CD4-positive, alpha-beta T cell (primary cell): ENCODE measurements around the gene TH. TPM values are rescaled to one million over a fixed set of nuclear protein-coding genes. Genes with fewer than 3 reads are reported as not detected.
A peak's percentile ranks its signal among the peaks of the same experiment; 100 is the strongest.

Experiments
- ATAC-seq: fragments of 200-7000 bp; cut with Tn5 transposase; one replicate; pipeline ENCODE4 v1.10.0; 2022; ENCODE audit warnings: mild to moderate bottlenecking; ENCODE audit not compliant: poor library complexity
- CTCF ChIA-PET: fragments of 350-600 bp; sonication (Branson Sonifier 250); formaldehyde crosslinking; loops from one replicate; lab custom pipeline; 2021; ENCODE audit warnings: antibody characterized with exemption, inconsistent platforms; lab: Charles Lee
- POLR2A ChIA-PET: fragments of 350-600 bp; sonication (Branson Sonifier 250); formaldehyde crosslinking; loops from one replicate; lab custom pipeline; 2021; ENCODE audit warnings: antibody characterized with exemption, inconsistent platforms; lab: Charles Lee
- DNase-seq, 14 experiments: peaks; one replicate each; pipeline ENCODE4 v3.0.0-alpha.2; 2013 to 2020; ENCODE audit warnings: mixed read lengths in 2 of 14
- H3K27ac ChIP-seq, 2 donors: one replicate each; pipeline versions ENCODE4 v1.5.1 to v1.7.0; 2013; ENCODE audit warnings: low read length in 2 of 2, low read depth in 1 of 2, mild to moderate bottlenecking in 1 of 2
- H3K27me3 ChIP-seq, 2 experiments: 1 replicate in 1 of 2; 2 replicates in 1 of 2; pipeline versions ENCODE4 v1.6.1 to v1.7.0; 2013; ENCODE audit warnings: low read length in 2 of 2, control low read depth in 1 of 2, mild to moderate bottlenecking in 1 of 2, moderate library complexity in 1 of 2; ENCODE audit not compliant: insufficient read depth in 2 of 2, control insufficient read depth in 1 of 2
- H3K36me3 ChIP-seq: one replicate; pipeline ENCODE4 v1.6.1; 2013; ENCODE audit warnings: low read length, control low read depth; ENCODE audit not compliant: insufficient read depth
- H3K4me1 ChIP-seq: one replicate; pipeline ENCODE4 v1.6.1; 2013; ENCODE audit warnings: low read length, control low read depth; ENCODE audit not compliant: insufficient read depth
- H3K4me3 ChIP-seq: one replicate; pipeline ENCODE4 v1.5.1; 2013; ENCODE audit warnings: mild to moderate bottlenecking, low read length, moderate library complexity
- H3K9me3 ChIP-seq, 2 experiments: 1 replicate in 1 of 2; 2 replicates in 1 of 2; pipeline versions ENCODE4 v1.6.1 to v1.7.0; 2013; ENCODE audit warnings: low read length in 2 of 2, mild to moderate bottlenecking in 2 of 2, control low read depth in 1 of 2, moderate library complexity in 1 of 2; ENCODE audit not compliant: control insufficient read depth in 1 of 2, insufficient read depth in 1 of 2
- H3K27ac Mint-ChIP-seq: one replicate; pipeline ENCODE4 v1.8.0; 2020; ENCODE audit warnings: mixed read lengths
- H3K27me3 Mint-ChIP-seq: one replicate; pipeline ENCODE4 v1.8.0; 2021; ENCODE audit warnings: mixed read lengths
- H3K36me3 Mint-ChIP-seq: one replicate; pipeline ENCODE4 v1.8.0; 2021; ENCODE audit warnings: low read depth, mixed read lengths
- H3K4me1 Mint-ChIP-seq: one replicate; pipeline ENCODE4 v1.8.0; 2021; ENCODE audit warnings: low read depth, mixed read lengths
- H3K4me3 Mint-ChIP-seq: one replicate; pipeline ENCODE4 v1.8.0; 2020; ENCODE audit warnings: mild to moderate bottlenecking, mixed read lengths
- H3K9me3 Mint-ChIP-seq: one replicate; pipeline ENCODE4 v1.8.0; 2020; ENCODE audit warnings: mixed read lengths
- intact Hi-C, 2 experiments: fragments of 100-400 bp; cut with DNase I in 1 of 2; cut with micrococcal nuclease in 1 of 2; formaldehyde crosslinking; loops; one replicate each; pipeline versions ENCODE4 v1.15.1 to v1.9.0; 2023 to 2025; cut with DNase I, micrococcal nuclease
- total RNA-seq, 174 experiments: library from RNA in 2 of 174; stranded (reverse) in 2 of 174; gene quantifications; one replicate each; pipeline ENCODE4 v1.2.3 and lab custom pipeline; 2021 to 2026
- TF ChIP-seq, protein P1 (sequence below): fragments of 200-600 bp; IDR thresholded peaks from one replicate; pipeline ENCODE4 v1.8.0; 2022; ENCODE audit warnings: antibody characterized with exemption, mild to moderate bottlenecking

TH gene
- total RNA-seq, 2 experiments from 2014 or later = not detected

DNA sequence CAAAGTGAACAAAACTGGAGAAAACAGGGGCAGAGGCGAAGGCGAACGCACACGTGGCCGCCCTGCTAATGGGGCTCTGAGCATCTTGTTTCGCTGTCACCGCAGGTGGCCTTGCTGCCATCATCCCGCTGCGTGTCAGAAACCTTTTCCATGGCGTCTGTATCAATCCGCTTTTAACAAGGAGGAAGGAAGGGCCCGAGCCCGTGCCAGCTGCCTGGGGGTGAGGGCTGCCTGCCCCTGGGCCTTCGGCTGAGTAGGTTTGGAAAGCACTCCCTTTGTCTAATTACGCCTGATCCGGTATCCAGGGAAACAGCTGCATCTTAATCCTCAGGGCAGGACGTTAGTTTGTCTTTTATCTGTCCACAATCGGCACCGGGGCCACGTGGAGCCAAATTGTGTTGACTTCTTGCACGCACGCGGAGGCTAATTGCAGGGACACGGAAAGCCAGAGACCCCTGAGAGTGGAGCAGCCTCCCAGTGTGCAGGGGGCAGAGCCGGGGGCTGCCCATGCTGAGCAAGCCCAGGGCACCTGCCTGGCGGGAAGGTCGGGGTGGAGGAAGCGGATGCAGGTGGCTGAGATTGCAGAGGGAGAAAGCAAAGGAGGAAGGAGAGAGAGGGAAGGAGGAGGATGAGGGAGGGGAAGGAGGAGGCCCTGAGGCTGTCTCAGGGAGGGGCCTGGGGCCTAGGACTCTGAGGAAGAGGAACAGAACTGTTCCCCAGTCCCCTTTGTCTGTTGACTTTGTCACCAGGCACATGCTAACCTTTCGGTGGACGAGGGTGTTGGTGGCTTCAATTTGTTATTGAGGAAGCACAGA lies 19.2 kb upstream of the TH start:
- no peaks in the 10 kb centered on the region for H3K36me3 Mint-ChIP-seq
- ChIA-PET CTCF (no interaction called here), POLR2A (no interaction called here)
- intact Hi-C loops = loop anchor here (10.0 kb wide), 2 partner anchors 344 to 704 kb away; no protein-coding TSS in a partner anchor
- Histone ChIP-seq H3K9me3 (no peaks in the 10 kb centered on the region), H3K36me3 (no peaks in the 10 kb centered on the region), H3K4me3 (no peak overlapping the region), H3K4me1 (peaks cover 15% of the 10 kb centered on the region), H3K27me3 (peaks cover 0 to 5% of the 10 kb centered on the region in 2 experiments), H3K27ac (no peak overlapping the region)
- no peaks in the 10 kb centered on the region for H3K9me3 Mint-ChIP-seq
- no peak overlapping the region for H3K4me3 Mint-ChIP-seq
- H3K27ac Mint-ChIP-seq = no peak overlapping the region
- H3K27me3 Mint-ChIP-seq = peaks cover 12% of the 10 kb centered on the region
- ATAC-seq = no peak
- DNase-seq = peak in 3 of 14 experiments; percentile 13 to 45 (median 45)
- peaks cover under 1% of the 10 kb centered on the region for H3K4me1 Mint-ChIP-seq
- TF ChIP-seq, protein P1, sequence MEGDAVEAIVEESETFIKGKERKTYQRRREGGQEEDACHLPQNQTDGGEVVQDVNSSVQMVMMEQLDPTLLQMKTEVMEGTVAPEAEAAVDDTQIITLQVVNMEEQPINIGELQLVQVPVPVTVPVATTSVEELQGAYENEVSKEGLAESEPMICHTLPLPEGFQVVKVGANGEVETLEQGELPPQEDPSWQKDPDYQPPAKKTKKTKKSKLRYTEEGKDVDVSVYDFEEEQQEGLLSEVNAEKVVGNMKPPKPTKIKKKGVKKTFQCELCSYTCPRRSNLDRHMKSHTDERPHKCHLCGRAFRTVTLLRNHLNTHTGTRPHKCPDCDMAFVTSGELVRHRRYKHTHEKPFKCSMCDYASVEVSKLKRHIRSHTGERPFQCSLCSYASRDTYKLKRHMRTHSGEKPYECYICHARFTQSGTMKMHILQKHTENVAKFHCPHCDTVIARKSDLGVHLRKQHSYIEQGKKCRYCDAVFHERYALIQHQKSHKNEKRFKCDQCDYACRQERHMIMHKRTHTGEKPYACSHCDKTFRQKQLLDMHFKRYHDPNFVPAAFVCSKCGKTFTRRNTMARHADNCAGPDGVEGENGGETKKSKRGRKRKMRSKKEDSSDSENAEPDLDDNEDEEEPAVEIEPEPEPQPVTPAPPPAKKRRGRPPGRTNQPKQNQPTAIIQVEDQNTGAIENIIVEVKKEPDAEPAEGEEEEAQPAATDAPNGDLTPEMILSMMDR = no peak

DNA sequence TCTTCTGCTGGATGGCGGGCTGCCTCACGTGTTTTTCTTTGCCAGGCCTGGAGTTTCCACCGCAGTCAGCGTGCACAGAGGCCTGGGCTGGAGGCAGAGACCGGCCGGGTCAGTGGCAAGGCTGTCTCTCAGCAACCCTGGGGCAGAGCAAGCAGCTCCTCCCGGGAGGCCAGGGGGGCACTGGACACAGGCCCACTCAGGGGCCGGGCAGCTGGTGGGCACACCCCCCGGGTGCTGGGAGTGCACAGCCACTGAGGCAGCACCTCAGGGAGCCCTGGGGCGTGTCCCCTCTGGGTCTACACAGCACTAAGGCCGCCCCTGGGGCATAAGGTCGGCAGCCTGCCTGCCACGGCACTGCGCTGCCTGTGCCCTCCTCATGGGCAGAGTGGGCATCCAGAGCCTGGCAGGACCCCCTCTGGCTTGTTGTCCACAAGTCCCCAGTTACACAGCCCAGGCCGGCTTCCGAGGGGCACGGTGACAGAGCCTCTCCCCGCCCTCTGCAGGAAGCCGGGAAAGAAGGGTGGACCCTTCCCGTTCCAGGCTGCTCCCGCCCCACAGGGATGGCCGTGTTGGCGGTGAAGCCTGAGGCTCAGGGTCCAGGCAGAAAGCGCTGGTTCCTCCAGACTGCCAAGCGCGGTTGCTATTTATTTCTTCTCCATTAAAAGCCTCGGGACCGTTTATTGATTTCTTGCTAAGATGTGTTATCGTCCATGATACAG lies 18.5 kb upstream of the TH start:
- intact Hi-C loops = loop anchor here (10.0 kb wide), 2 partner anchors 345 to 705 kb away; no protein-coding TSS in a partner anchor

DNA sequence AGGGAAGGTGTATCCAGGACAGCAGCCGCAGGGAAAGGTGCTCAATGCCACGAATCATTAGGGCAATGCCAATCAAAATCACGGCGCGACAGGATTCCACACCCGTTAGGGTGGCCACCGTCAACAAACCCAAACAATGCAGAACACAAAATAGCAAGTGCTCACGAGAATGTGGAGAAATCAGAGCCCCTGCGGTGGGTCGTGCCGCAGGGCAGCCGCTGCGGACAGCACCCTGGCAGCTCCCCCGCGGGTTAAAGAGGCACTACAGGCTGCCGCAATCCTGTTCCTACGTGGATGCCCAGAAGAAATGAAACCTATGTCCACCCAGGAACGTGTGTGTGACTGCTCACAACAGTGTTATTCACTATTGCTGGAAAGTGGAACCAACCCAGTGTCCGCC lies 17.1 kb upstream of the TH start:
- no peaks in the 10 kb centered on the region for H3K4me1 Mint-ChIP-seq
- no peaks in the 10 kb centered on the region for H3K36me3 ChIP-seq
- DNase-seq = no peak

More for the DNA sequence above, 18.5 kb upstream of the TH start:
- POLR2A ChIA-PET = no interaction called here
- peaks cover 13% of the 10 kb centered on the region for H3K4me1 ChIP-seq
- no peaks in the 10 kb centered on the region for H3K36me3 ChIP-seq
- Mint-ChIP-seq H3K27me3 (peaks cover 15% of the 10 kb centered on the region), H3K4me1 (no peaks in the 10 kb centered on the region), H3K36me3 (no peaks in the 10 kb centered on the region), H3K27ac (no peak overlapping the region), H3K4me3 (no peak overlapping the region), H3K9me3 (no peaks in the 10 kb centered on the region)
- TF ChIP-seq, protein P1 = no peak
- H3K27ac ChIP-seq = no peak overlapping the region
- CTCF ChIA-PET = no interaction called here
- H3K9me3 ChIP-seq = no peaks in the 10 kb centered on the region
- DNase-seq = no peak
- ATAC-seq = no peak
- H3K4me3 ChIP-seq = no peak overlapping the region
- H3K27me3 ChIP-seq = peaks cover 3 to 5% of the 10 kb centered on the region in 2 experiments

More for the DNA sequence above, 17.1 kb upstream of the TH start:
- no peak overlapping the region for H3K4me3 Mint-ChIP-seq
- ATAC-seq = no peak
- no peak overlapping the region for H3K27ac Mint-ChIP-seq
- TF ChIP-seq, protein P1 = no peak
- no peaks in the 10 kb centered on the region for H3K36me3 Mint-ChIP-seq
- no peak overlapping the region for H3K4me3 ChIP-seq
- peaks cover 21% of the 10 kb centered on the region for H3K27me3 Mint-ChIP-seq
- no peak overlapping the region for H3K27ac ChIP-seq
- peaks cover 10% of the 10 kb centered on the region for H3K4me1 ChIP-seq
- H3K9me3 Mint-ChIP-seq = no peaks in the 10 kb centered on the region
- H3K9me3 ChIP-seq = no peaks in the 10 kb centered on the region
- H3K27me3 ChIP-seq = peaks cover 3 to 5% of the 10 kb centered on the region in 2 experiments
- ChIA-PET CTCF (no interaction called here), POLR2A (no interaction called here)
- intact Hi-C loops = no loop called here
